ENCODE data around the gene ARFGEF3. TPM values are rescaled to one million over a fixed set of nuclear protein-coding genes. Genes with fewer than 3 reads are reported as not detected.

Gene ARFGEF3
- total and polyA plus RNA-seq, 2 donors (not counting 1 experiment from before 2014, with no cell fraction given), result not detected

- no peaks in the 10 kb centered on the region for H3K4me1 ChIP-seq (ENCODE audit: control insufficient read depth in 2 of 2, insufficient read depth in 2 of 2, low read length in 2 of 2)
- POLR2A ChIA-PET, result no interaction called here
- no CpG with 5 or more reads among the region's 4 CpGs for WGBS (ENCODE audit: insufficient coverage)
- H3K27me3 Mint-ChIP-seq, result peaks cover 33% of the 10 kb centered on the region
- TF ChIP-seq EZH2 (IDR thresholded peaks at IDR 0.05; ENCODE audit: borderline replicate concordance, insufficient read depth, low read depth, low read length, poor library complexity, severe bottlenecking) (no peak), CTCF (IDR thresholded peaks at IDR 0.05) (no peak)
- no peaks in the 10 kb centered on the region for H3K79me2 ChIP-seq (ENCODE audit: control insufficient read depth, insufficient read depth, low read length)
- intact Hi-C loops (cut with micrococcal nuclease), result no loop called here
- DNase-seq (no peak), ATAC-seq (ENCODE audit: low read depth) (no peak)
- no peak overlapping the region for H3K4me3 ChIP-seq (ENCODE audit: control extremely low read depth in 1 of 5, extremely low read depth in 1 of 5, insufficient read depth in 1 of 5, low read depth in 2 of 5, low read length in 4 of 5)
- H3K36me3 ChIP-seq (replicated peaks in 1 of 2; ENCODE audit: control extremely low read depth in 1 of 2, control insufficient read depth in 1 of 2, extremely low read depth in 1 of 2, insufficient read depth in 2 of 2, low read length in 1 of 2), result no peaks in the 10 kb centered on the region
- H3K27ac ChIP-seq (ENCODE audit: low read length in 2 of 2), result no peak overlapping the region
- H3K27ac Mint-ChIP-seq, result no peak overlapping the region
- CTCF ChIA-PET, result interaction anchor here (2.4 kb wide), 1 partner anchor 12 kb away, joined by 8 read pairs; no protein-coding TSS in a partner anchor
- H2AFZ ChIP-seq (ENCODE audit: insufficient read depth, low read depth, low read length, poor library complexity, severe bottlenecking), result no peak overlapping the region
- no peaks in the 10 kb centered on the region for H4K20me1 ChIP-seq (ENCODE audit: control insufficient read depth, insufficient read depth, low read length, poor library complexity, severe bottlenecking)
- no peaks in the 10 kb centered on the region for H3K9me3 Mint-ChIP-seq (ENCODE audit: insufficient read depth)
- no peak overlapping the region for H3K4me3 Mint-ChIP-seq
- H3K9ac ChIP-seq (ENCODE audit: low read length), result no peak overlapping the region
- peaks cover 0 to 2% (median 0%) of the 10 kb centered on the region in 3 donors for H3K9me3 ChIP-seq (ENCODE audit: control extremely low read depth in 1 of 3, control insufficient read depth in 2 of 3, insufficient read depth in 1 of 3, low read length in 2 of 3)
- H3K4me1 Mint-ChIP-seq, result no peaks in the 10 kb centered on the region
- peaks cover 0 to 5% (median 2%) of the 10 kb centered on the region in 4 experiments for H3K27me3 ChIP-seq (replicated peaks in 1 of 4; ENCODE audit: control extremely low read depth in 1 of 4, control insufficient read depth in 3 of 4, insufficient read depth in 4 of 4, low read length in 3 of 4)
- H3K4me2 ChIP-seq (replicated peaks; ENCODE audit: low read depth, low read length, poor library complexity, severe bottlenecking), result no peak overlapping the region
Measured at GRCh38 chr6:138300469-138300868, 138.7 kb downstream of the ARFGEF3 start.

- Histone ChIP-seq H3K4me2 (replicated peaks; ENCODE audit: low read depth, low read length, poor library complexity, severe bottlenecking) (no peak overlapping the region), H3K79me2 (ENCODE audit: control insufficient read depth, insufficient read depth, low read length) (no peaks in the 10 kb centered on the region), H2AFZ (ENCODE audit: insufficient read depth, low read depth, low read length, poor library complexity, severe bottlenecking) (no peak overlapping the region), H3K9me3 (ENCODE audit: control extremely low read depth in 1 of 3, control insufficient read depth in 2 of 3, insufficient read depth in 1 of 3, low read length in 2 of 3) (no peaks in the 10 kb centered on the region), H3K27me3 (replicated peaks in 1 of 4; ENCODE audit: control extremely low read depth in 1 of 4, control insufficient read depth in 3 of 4, insufficient read depth in 4 of 4, low read length in 3 of 4) (peaks cover 0 to 5% (median 2%) of the 10 kb centered on the region in 4 experiments), H4K20me1 (ENCODE audit: control insufficient read depth, insufficient read depth, low read length, poor library complexity, severe bottlenecking) (no peaks in the 10 kb centered on the region), H3K4me3 (ENCODE audit: control extremely low read depth in 1 of 5, extremely low read depth in 1 of 5, insufficient read depth in 1 of 5, low read depth in 2 of 5, low read length in 4 of 5) (no peak overlapping the region), H3K36me3 (replicated peaks in 1 of 2; ENCODE audit: control extremely low read depth in 1 of 2, control insufficient read depth in 1 of 2, extremely low read depth in 1 of 2, insufficient read depth in 2 of 2, low read length in 1 of 2) (no peaks in the 10 kb centered on the region), H3K4me1 (ENCODE audit: control insufficient read depth in 2 of 2, insufficient read depth in 2 of 2, low read length in 2 of 2) (no peaks in the 10 kb centered on the region), H3K27ac (ENCODE audit: low read length in 2 of 2) (no peak overlapping the region), H3K9ac (ENCODE audit: low read length) (no peak overlapping the region)
- no peak for ATAC-seq (ENCODE audit: low read depth)
- H3K4me1 Mint-ChIP-seq, result no peaks in the 10 kb centered on the region
- H3K27ac Mint-ChIP-seq, result no peak overlapping the region
- POLR2A ChIA-PET, result no interaction called here
- no peak for DNase-seq
- no peak for TF ChIP-seq EZH2 (IDR thresholded peaks at IDR 0.05; ENCODE audit: borderline replicate concordance, insufficient read depth, low read depth, low read length, poor library complexity, severe bottlenecking)
- TF ChIP-seq CTCF (IDR thresholded peaks at IDR 0.05), result no peak
- WGBS (ENCODE audit: insufficient coverage), result no CpG with 5 or more reads among the region's 2 CpGs
- CTCF ChIA-PET, result no interaction called here
- H3K27me3 Mint-ChIP-seq, result peaks cover 35% of the 10 kb centered on the region
- H3K4me3 Mint-ChIP-seq, result no peak overlapping the region
- intact Hi-C loops (cut with micrococcal nuclease), result no loop called here
- no peaks in the 10 kb centered on the region for H3K9me3 Mint-ChIP-seq (ENCODE audit: insufficient read depth)
Measured at GRCh38 chr6:138302554-138302953, 140.8 kb downstream of the ARFGEF3 start.
